Neuronal stem cell (in vitro differentiated cells): ENCODE data around the gene MYO5A.
"Not testable (repeated sequence)": the region's sequence is repeated elsewhere in the genome, so short reads cannot be mapped to it uniquely, and the experiment has no call there.

Experiments
- DNase-seq: peaks from one replicate; pipeline ENCODE4 v3.0.0-alpha.2; 2013; ENCODE audit warnings: low spot score
- H2AFZ ChIP-seq: one replicate; pipeline ENCODE4 v1.6.1; 2013; ENCODE audit warnings: mild to moderate bottlenecking, low read length, inconsistent platforms
- H2AK5ac ChIP-seq: 2 replicates; pipeline ENCODE4 v1.6.1; 2013; ENCODE audit warnings: low read depth, mild to moderate bottlenecking, inconsistent platforms, low read length, moderate library complexity, mixed read lengths
- H2BK120ac ChIP-seq: 2 replicates; pipeline ENCODE4 v1.6.1; 2013; ENCODE audit warnings: low read depth, mild to moderate bottlenecking, inconsistent platforms, low read length, moderate library complexity, mixed read lengths
- H2BK12ac ChIP-seq: one replicate; pipeline ENCODE4 v1.6.1; 2013; ENCODE audit warnings: low read length, inconsistent platforms
- H2BK15ac ChIP-seq: 2 replicates; pipeline ENCODE4 v1.6.1; 2013; ENCODE audit warnings: mild to moderate bottlenecking, low read length, inconsistent platforms, mixed read lengths
- H2BK5ac ChIP-seq: one replicate; pipeline ENCODE4 v1.6.1; 2013; ENCODE audit warnings: inconsistent platforms, mild to moderate bottlenecking, low read length, moderate library complexity
- H3K14ac ChIP-seq: one replicate; pipeline ENCODE4 v1.6.1; 2013; ENCODE audit warnings: low read length, inconsistent platforms
- H3K18ac ChIP-seq: 2 replicates; pipeline ENCODE4 v1.6.1; 2013; ENCODE audit warnings: low read length, inconsistent platforms
- H3K23ac ChIP-seq: 2 replicates; pipeline ENCODE4 v1.6.1; 2013; ENCODE audit warnings: low read depth, mild to moderate bottlenecking, mixed read lengths, low read length, inconsistent platforms; ENCODE audit not compliant: poor library complexity
- H3K27ac ChIP-seq: replicated peaks from 3 replicates; pipeline ENCODE4 v1.5.1; 2013; ENCODE audit warnings: low read length, inconsistent platforms
- H3K27me3 ChIP-seq, 3 experiments: 2 replicates each; pipeline ENCODE4 v1.6.1; 2013; ENCODE audit warnings: low read length in 3 of 3, mild to moderate bottlenecking in 2 of 3, inconsistent platforms in 1 of 3, low read depth in 1 of 3, mixed read lengths in 1 of 3, moderate library complexity in 1 of 3; ENCODE audit not compliant: control insufficient read depth in 3 of 3, insufficient read depth in 3 of 3
- H3K36me3 ChIP-seq, 2 donors: replicated peaks in 1 of 2; 2 replicates each; pipeline ENCODE4 v1.6.1; 2013; ENCODE audit warnings: low read length in 2 of 2; ENCODE audit not compliant: control insufficient read depth in 2 of 2, insufficient read depth in 2 of 2
- H3K4ac ChIP-seq: 2 replicates; pipeline ENCODE4 v1.6.1; 2013; ENCODE audit warnings: inconsistent platforms, mild to moderate bottlenecking, low read length, moderate library complexity
- H3K4me1 ChIP-seq, 2 donors: 1 replicate in 1 of 2; 2 replicates in 1 of 2; pipeline ENCODE4 v1.6.1; 2013; ENCODE audit warnings: low read length in 2 of 2, low read depth in 1 of 2; ENCODE audit not compliant: control insufficient read depth in 2 of 2, insufficient read depth in 1 of 2
- H3K4me2 ChIP-seq: one replicate; pipeline ENCODE4 v1.6.1; 2013; ENCODE audit warnings: mild to moderate bottlenecking, low read length, inconsistent platforms; ENCODE audit not compliant: insufficient read depth, poor library complexity, severe bottlenecking
- H3K4me3 ChIP-seq, 2 donors: 2 replicates each; pipeline ENCODE4 v1.5.1; 2013; ENCODE audit warnings: low read length in 2 of 2, mild to moderate bottlenecking in 2 of 2, inconsistent platforms in 1 of 2, moderate library complexity in 1 of 2
- H3K79me1 ChIP-seq: one replicate; pipeline ENCODE4 v1.6.1; 2013; ENCODE audit warnings: low read depth, mild to moderate bottlenecking, inconsistent platforms, low read length, moderate library complexity
- H3K9ac ChIP-seq: one replicate; pipeline ENCODE4 v1.6.1; 2013; ENCODE audit warnings: mild to moderate bottlenecking, low read depth, low read length, inconsistent platforms; ENCODE audit not compliant: poor library complexity
- H3K9me3 ChIP-seq, 2 donors: replicated peaks in 1 of 2; 2 replicates each; pipeline versions ENCODE3 to v1.6.1; 2013; ENCODE audit warnings: low read length in 2 of 2, mild to moderate bottlenecking in 2 of 2, inconsistent platforms in 1 of 2, low read depth in 1 of 2, mixed read lengths in 1 of 2, moderate library complexity in 1 of 2; ENCODE audit not compliant: control insufficient read depth in 2 of 2, insufficient read depth in 1 of 2
- H4K8ac ChIP-seq: one replicate; pipeline ENCODE4 v1.6.1; 2013; ENCODE audit warnings: low read depth, mild to moderate bottlenecking, inconsistent platforms, low read length, moderate library complexity
- H4K91ac ChIP-seq: one replicate; pipeline ENCODE4 v1.6.1; 2013; ENCODE audit warnings: low read length, low read depth, mild to moderate bottlenecking, inconsistent platforms; ENCODE audit not compliant: poor library complexity
- WGBS, 2 donors: extraction: QIAGEN DNeasy Blood & Tissue Kit; methylation state at CpG; one replicate each; pipeline ENCODE4 v1.1.7; 2013; ENCODE audit warnings: missing lambda C conversion rate in 2 of 2, mixed read lengths in 1 of 2; ENCODE audit not compliant: insufficient read length in 2 of 2, insufficient replicate concordance in 1 of 2; ENCODE audit errors: extremely low coverage in 2 of 2; 5-methylcytosine and 5-hydroxymethylcytosine counted together

The MYO5A gene

DNA sequence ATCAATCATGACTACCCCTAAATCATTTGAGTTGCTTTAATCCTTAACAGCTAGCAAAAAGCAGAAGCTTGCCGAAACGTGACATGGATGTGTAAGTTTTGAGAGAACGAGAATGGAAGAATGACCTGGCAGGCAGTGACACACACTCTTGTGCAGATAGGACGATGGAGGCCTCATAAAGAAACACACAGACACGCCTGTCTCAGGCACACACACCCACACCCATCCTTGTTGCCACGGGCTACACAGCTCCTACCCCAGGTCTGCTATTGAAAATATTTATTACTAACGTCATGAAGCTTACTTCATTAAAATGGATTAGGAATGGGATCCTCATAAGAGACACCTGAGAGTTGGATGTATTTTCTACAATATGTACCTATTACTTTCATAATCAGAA, 241.6 kb downstream of the MYO5A start:
- Histone ChIP-seq H2BK15ac (no peak overlapping the region), H3K4me2 (no peak overlapping the region), H3K4ac (no peak overlapping the region), H3K9me3 (peaks cover 5 to 9% of the 10 kb centered on the region in 2 donors), H2AFZ (no peak overlapping the region), H2BK5ac (no peak overlapping the region), H2BK120ac (no peak overlapping the region), H3K27ac (no peak overlapping the region), H3K9ac (no peak overlapping the region), H3K4me1 (peaks cover 7 to 18% of the 10 kb centered on the region in 2 donors), H4K91ac (no peak overlapping the region), H3K4me3 (no peak overlapping the region), H3K27me3 (no peaks in the 10 kb centered on the region), H2AK5ac (no peak overlapping the region), H3K79me1 (peaks cover 3% of the 10 kb centered on the region), H2BK12ac (no peak overlapping the region), H3K23ac (no peak overlapping the region), H4K8ac (no peak overlapping the region), H3K14ac (no peak overlapping the region), H3K36me3 (no peaks in the 10 kb centered on the region), H3K18ac (no peak overlapping the region)
- no CpG with 5 or more reads among the region's 7 CpGs for WGBS, 2 donors
- DNase-seq = no peak

DNA sequence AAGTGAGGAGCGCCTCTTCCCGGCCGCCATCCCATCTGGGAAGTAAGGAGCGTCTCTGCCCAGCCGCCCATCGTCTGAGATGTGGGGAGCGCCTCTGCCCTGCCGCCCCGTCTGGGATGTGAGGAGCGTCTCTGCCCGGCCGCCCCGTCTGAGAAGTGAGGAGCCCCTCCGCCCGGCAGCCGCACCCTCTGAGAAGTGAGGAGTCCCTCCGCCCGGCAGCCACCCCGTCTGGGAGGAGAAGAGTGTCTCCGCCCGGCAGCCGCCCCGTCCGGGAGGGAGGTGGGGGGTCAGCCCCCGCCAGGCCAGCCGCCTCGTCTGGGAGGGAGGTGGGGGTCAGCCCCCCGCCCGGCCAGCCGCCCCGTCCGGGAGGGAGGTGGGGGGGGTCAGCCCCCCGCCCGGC, 242.7 kb downstream of the MYO5A start:
- not testable (repeated sequence) for H3K9ac ChIP-seq, H3K27me3 ChIP-seq, H4K91ac ChIP-seq, H2BK15ac ChIP-seq, H3K18ac ChIP-seq, DNase-seq, H2BK5ac ChIP-seq, H2AFZ ChIP-seq, H2BK12ac ChIP-seq, H2AK5ac ChIP-seq, H3K9me3 ChIP-seq, H3K14ac ChIP-seq, H3K4me2 ChIP-seq, H4K8ac ChIP-seq, H3K23ac ChIP-seq, H3K79me1 ChIP-seq, H2BK120ac ChIP-seq, H3K27ac ChIP-seq, H3K4me3 ChIP-seq, H3K36me3 ChIP-seq, H3K4ac ChIP-seq
- H3K4me1 ChIP-seq = peaks cover 7 to 20% of the 10 kb centered on the region in 2 donors
- WGBS, 2 donors = no CpG with 5 or more reads among the region's 34 CpGs

DNA sequence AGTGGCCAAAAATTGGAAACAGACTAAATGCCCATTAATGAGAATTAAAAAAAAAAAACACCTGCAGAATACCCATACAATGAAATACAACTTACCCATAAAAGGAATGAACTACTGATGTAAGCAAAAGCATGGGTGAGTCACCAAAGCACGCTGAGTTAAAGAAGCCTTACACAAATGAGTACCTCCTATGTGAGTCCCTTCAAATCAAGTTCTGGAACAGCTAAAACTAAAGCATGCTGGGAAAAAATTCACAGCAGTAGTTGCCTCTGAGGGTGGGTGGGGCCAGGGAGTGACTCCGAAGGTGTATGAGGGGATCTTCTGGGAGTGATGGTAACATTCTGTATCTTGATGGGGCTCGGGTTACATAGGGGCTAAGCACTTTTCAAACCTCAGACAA, 244.5 kb downstream of the MYO5A start:
- peaks cover 5 to 9% of the 10 kb centered on the region in 2 donors for H3K9me3 ChIP-seq
- no peak overlapping the region for H3K4ac ChIP-seq
- no peak overlapping the region for H3K14ac ChIP-seq
- H3K27ac ChIP-seq = no peak overlapping the region
- WGBS, 2 donors = no CpG with 5 or more reads among the region's 3 CpGs
- DNase-seq = no peak
- H3K18ac ChIP-seq = no peak overlapping the region
- H3K4me3 ChIP-seq = no peak overlapping the region
- H4K91ac ChIP-seq = no peak overlapping the region
- no peak overlapping the region for H2AK5ac ChIP-seq
- H3K27me3 ChIP-seq = no peaks in the 10 kb centered on the region
- no peak overlapping the region for H2BK120ac ChIP-seq
- H2BK5ac ChIP-seq = no peak overlapping the region
- H2BK12ac ChIP-seq = no peak overlapping the region
- no peak overlapping the region for H2BK15ac ChIP-seq
- H2AFZ ChIP-seq = no peak overlapping the region
- no peak overlapping the region for H3K9ac ChIP-seq
- peaks cover 2 to 3% of the 10 kb centered on the region in 2 donors for H3K36me3 ChIP-seq
- H3K23ac ChIP-seq = no peak overlapping the region
- no peak overlapping the region for H4K8ac ChIP-seq
- H3K4me2 ChIP-seq = no peak overlapping the region
- H3K4me1 ChIP-seq = peaks cover 0 to 13% of the 10 kb centered on the region in 2 donors
- peaks cover 3% of the 10 kb centered on the region for H3K79me1 ChIP-seq

DNA sequence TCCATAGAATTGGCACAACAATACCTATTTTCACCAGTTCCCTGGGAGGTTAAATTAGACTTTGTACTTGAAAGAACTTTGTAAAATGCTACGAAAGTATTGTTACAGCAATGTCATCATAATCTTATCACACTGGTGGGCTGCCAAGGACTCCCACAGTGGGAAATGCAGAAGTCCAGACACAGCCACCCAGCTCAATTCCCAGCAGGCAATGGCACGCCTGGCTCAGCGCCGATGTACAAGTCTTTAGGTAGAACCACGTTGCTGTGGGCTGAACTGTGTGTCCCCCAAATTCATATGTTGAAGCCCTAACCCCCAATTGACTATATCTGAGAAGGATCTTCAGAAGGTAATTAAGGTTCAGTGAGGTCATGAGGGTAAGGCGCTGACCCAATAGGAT, 245.4 kb downstream of the MYO5A start:
- peaks cover 0 to 5% of the 10 kb centered on the region in 2 donors for H3K4me1 ChIP-seq
- H2BK5ac ChIP-seq = no peak overlapping the region
- H2BK15ac ChIP-seq = no peak overlapping the region
- H2BK12ac ChIP-seq = no peak overlapping the region
- no peak overlapping the region for H2BK120ac ChIP-seq
- no peak overlapping the region for H3K9ac ChIP-seq
- H2AK5ac ChIP-seq = no peak overlapping the region
- H3K79me1 ChIP-seq = no peaks in the 10 kb centered on the region
- H3K14ac ChIP-seq = no peak overlapping the region
- H3K9me3 ChIP-seq = peaks cover 3% of the 10 kb centered on the region in 2 donors
- H3K4me2 ChIP-seq = no peak overlapping the region
- no peak overlapping the region for H3K27ac ChIP-seq
- DNase-seq = no peak
- no CpG with 5 or more reads among the region's 6 CpGs for WGBS, 2 donors
- H3K36me3 ChIP-seq = peaks cover 8 to 10% of the 10 kb centered on the region in 2 donors
- no peak overlapping the region for H4K91ac ChIP-seq
- no peaks in the 10 kb centered on the region for H3K27me3 ChIP-seq
- no peak overlapping the region for H4K8ac ChIP-seq
- no peak overlapping the region for H3K4me3 ChIP-seq
- H2AFZ ChIP-seq = no peak overlapping the region
- H3K23ac ChIP-seq = no peak overlapping the region
- H3K18ac ChIP-seq = no peak overlapping the region
- no peak overlapping the region for H3K4ac ChIP-seq
